Breast epithelium (tissue), 3 donors: ENCODE measurements around the gene PNPLA7.

ENCODE experiments used
- POLR2A ChIP-seq: fragments of 450-650 bp; IDR thresholded peaks from one replicate; pipeline ENCODE4 v1.6.1; 2016; ENCODE audit warnings: antibody characterized with exemption, mild to moderate bottlenecking, moderate library complexity
- TF ChIP-seq, protein P1 (sequence below), 3 donors: fragments of 450-650 bp; IDR thresholded peaks; one replicate each; pipeline ENCODE4 v1.5.1; 2016 to 2017; ENCODE audit warnings: antibody characterized with exemption in 3 of 3, mild to moderate bottlenecking in 3 of 3, moderate library complexity in 3 of 3

DNA sequence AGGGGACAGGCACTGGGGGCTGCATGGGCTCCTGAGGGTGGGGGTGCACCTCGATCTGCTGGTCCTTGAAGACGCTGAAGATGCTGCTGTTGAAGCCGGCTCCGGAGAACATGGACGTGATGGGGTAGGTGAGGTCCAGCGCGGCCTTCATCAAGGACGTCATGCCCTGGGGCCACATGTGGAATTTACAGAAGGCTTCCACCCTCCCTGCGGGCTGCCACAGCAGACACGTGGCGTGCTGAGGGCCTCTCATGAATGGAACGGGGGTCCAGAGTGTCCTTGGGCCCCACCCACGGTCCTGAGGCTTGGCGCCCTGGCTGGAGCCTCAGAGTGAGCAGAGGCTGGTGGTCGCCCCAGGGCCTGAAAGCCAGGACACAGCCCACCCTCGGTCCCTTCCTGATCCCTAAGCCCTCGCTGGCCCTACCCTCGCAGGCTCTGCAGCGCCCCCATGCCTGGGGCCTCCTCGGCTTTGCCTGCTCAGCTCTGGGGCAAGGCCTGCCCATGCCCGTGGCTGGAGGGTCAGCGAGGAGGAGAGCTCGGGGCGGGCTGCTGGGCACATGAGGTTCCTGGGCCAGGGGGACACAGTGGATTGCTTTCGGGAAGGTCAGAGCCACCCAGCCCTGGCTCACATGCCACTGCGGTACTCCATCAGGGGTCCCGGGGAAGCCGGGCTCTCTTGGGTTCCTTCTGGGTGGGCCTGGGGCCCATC is 85.8 kb downstream of the PNPLA7 start:
- TF ChIP-seq, protein P1, sequence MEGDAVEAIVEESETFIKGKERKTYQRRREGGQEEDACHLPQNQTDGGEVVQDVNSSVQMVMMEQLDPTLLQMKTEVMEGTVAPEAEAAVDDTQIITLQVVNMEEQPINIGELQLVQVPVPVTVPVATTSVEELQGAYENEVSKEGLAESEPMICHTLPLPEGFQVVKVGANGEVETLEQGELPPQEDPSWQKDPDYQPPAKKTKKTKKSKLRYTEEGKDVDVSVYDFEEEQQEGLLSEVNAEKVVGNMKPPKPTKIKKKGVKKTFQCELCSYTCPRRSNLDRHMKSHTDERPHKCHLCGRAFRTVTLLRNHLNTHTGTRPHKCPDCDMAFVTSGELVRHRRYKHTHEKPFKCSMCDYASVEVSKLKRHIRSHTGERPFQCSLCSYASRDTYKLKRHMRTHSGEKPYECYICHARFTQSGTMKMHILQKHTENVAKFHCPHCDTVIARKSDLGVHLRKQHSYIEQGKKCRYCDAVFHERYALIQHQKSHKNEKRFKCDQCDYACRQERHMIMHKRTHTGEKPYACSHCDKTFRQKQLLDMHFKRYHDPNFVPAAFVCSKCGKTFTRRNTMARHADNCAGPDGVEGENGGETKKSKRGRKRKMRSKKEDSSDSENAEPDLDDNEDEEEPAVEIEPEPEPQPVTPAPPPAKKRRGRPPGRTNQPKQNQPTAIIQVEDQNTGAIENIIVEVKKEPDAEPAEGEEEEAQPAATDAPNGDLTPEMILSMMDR (IDR thresholded peaks at IDR 0.05) = no peak
- no peak for TF ChIP-seq POLR2A
